ENCODE results near the gene CCL8. TPM values are rescaled to one million over a fixed set of nuclear protein-coding genes. Genes with fewer than 3 reads are reported as not detected.

CCL8 gene
- total and polyA plus RNA-seq, 2 experiments from 2014 or later: not detected

- Histone ChIP-seq H3K9ac (no peak overlapping the region), H3K36me3 (ENCODE audit: low read depth) (no peaks in the 10 kb centered on the region), H3K79me2 (ENCODE audit: insufficient read depth) (no peaks in the 10 kb centered on the region), H3K4me1 (ENCODE audit: insufficient read depth) (no peaks in the 10 kb centered on the region), H3K4me2 (ENCODE audit: unreplicated experiment) (no peak overlapping the region), H3K27me3 (replicated peaks; ENCODE audit: insufficient read depth) (peaks cover 7% of the 10 kb centered on the region; the same call in 1 of the 2 replicates), H3F3A (ENCODE audit: insufficient read depth) (no peaks in the 10 kb centered on the region), H2AFZ (no peak overlapping the region), H3K4me3 (no peak overlapping the region), H4K20me1 (ENCODE audit: insufficient read depth) (no peaks in the 10 kb centered on the region), H3K9me2 (ENCODE audit: insufficient read depth) (no peaks in the 10 kb centered on the region; the same call in 1 of the 2 replicates), H3K9me3 (ENCODE audit: low read depth) (no peaks in the 10 kb centered on the region), H3K27ac (no peak overlapping the region)
- in situ Hi-C loops (cut with MboI): no loop called here
- WGBS, 2 experiments (ENCODE audit: low coverage in 1 of 2, low lambda C conversion rate in 2 of 2, missing lambda C conversion rate in 2 of 2): 0 to 5% methylated on average over 1 of the region's 1 CpG
- no peak for DNase-seq
- TF ChIP-seq EZH2 (IDR thresholded peaks at IDR 0.05; ENCODE audit: insufficient read depth, poor library complexity, severe bottlenecking) (no peak), EZH2phosphoT487 (IDR thresholded peaks at IDR 0.05; ENCODE audit: insufficient read depth, low read depth) (no peak)
Observed at GRCh38 chr17:34337701-34338100, 18.5 kb downstream of the CCL8 start.

- H3K9ac ChIP-seq: no peak overlapping the region
- in situ Hi-C loops (cut with MboI): no loop called here
Observed at GRCh38 chr17:34339138-34339770, 20.0 kb downstream of the CCL8 start.

GRCh38 chr17:34341916-34342315, 22.7 kb downstream of the CCL8 start:
- peaks cover 7% of the 10 kb centered on the region; the same call in 1 of the 2 replicates for H3K27me3 ChIP-seq (replicated peaks; ENCODE audit: insufficient read depth)
- no peak overlapping the region for H3K9ac ChIP-seq
- DNase-seq: no peak
- H3F3A ChIP-seq (ENCODE audit: insufficient read depth): no peaks in the 10 kb centered on the region
- H3K4me1 ChIP-seq (ENCODE audit: insufficient read depth): no peaks in the 10 kb centered on the region
- H3K4me2 ChIP-seq (ENCODE audit: unreplicated experiment): no peak overlapping the region
- no peaks in the 10 kb centered on the region for H3K79me2 ChIP-seq (ENCODE audit: insufficient read depth)
- in situ Hi-C loops (cut with MboI): no loop called here
- H3K36me3 ChIP-seq (ENCODE audit: low read depth): no peaks in the 10 kb centered on the region
- no peak for TF ChIP-seq EZH2 (IDR thresholded peaks at IDR 0.05; ENCODE audit: insufficient read depth, poor library complexity, severe bottlenecking)
- no peak for TF ChIP-seq EZH2phosphoT487 (IDR thresholded peaks at IDR 0.05; ENCODE audit: insufficient read depth, low read depth)
- H3K4me3 ChIP-seq: no peak overlapping the region
- no peak overlapping the region for H2AFZ ChIP-seq
- no peaks in the 10 kb centered on the region; the same call in 1 of the 2 replicates for H3K9me2 ChIP-seq (ENCODE audit: insufficient read depth)
- no peaks in the 10 kb centered on the region for H3K9me3 ChIP-seq (ENCODE audit: low read depth)
- H4K20me1 ChIP-seq (ENCODE audit: insufficient read depth): no peaks in the 10 kb centered on the region
- H3K27ac ChIP-seq: no peak overlapping the region
- 48 to 72% methylated on average over 2 of the region's 2 CpGs for WGBS, 2 experiments (ENCODE audit: low coverage in 1 of 2, low lambda C conversion rate in 2 of 2, missing lambda C conversion rate in 2 of 2)

More at GRCh38 chr17:34339138-34339770, 20.0 kb downstream of the CCL8 start:
- no peak for TF ChIP-seq EZH2 (IDR thresholded peaks at IDR 0.05; ENCODE audit: insufficient read depth, poor library complexity, severe bottlenecking)
- TF ChIP-seq EZH2phosphoT487 (IDR thresholded peaks at IDR 0.05; ENCODE audit: insufficient read depth, low read depth): no peak
- Histone ChIP-seq H3K4me1 (ENCODE audit: insufficient read depth) (no peaks in the 10 kb centered on the region), H3K4me2 (ENCODE audit: unreplicated experiment) (no peak overlapping the region), H3K9me2 (ENCODE audit: insufficient read depth) (no peaks in the 10 kb centered on the region; the same call in 1 of the 2 replicates), H3F3A (ENCODE audit: insufficient read depth) (no peaks in the 10 kb centered on the region), H4K20me1 (ENCODE audit: insufficient read depth) (no peaks in the 10 kb centered on the region), H3K9me3 (ENCODE audit: low read depth) (no peaks in the 10 kb centered on the region), H3K27me3 (replicated peaks; ENCODE audit: insufficient read depth) (peaks cover 7% of the 10 kb centered on the region; the same call in 1 of the 2 replicates), H3K36me3 (ENCODE audit: low read depth) (no peaks in the 10 kb centered on the region), H3K79me2 (ENCODE audit: insufficient read depth) (no peaks in the 10 kb centered on the region), H3K4me3 (no peak overlapping the region), H3K27ac (no peak overlapping the region), H2AFZ (no peak overlapping the region)
- DNase-seq: no peak
- WGBS, 2 experiments (ENCODE audit: low coverage in 1 of 2, low lambda C conversion rate in 2 of 2, missing lambda C conversion rate in 2 of 2): 53 to 60% methylated on average over 3 of the region's 3 CpGs

- no peak for DNase-seq
- no peak overlapping the region for H2AFZ ChIP-seq
- no peaks in the 10 kb centered on the region for H3F3A ChIP-seq (ENCODE audit: insufficient read depth)
- H3K9me2 ChIP-seq (ENCODE audit: insufficient read depth): no peaks in the 10 kb centered on the region
- TF ChIP-seq EZH2phosphoT487 (IDR thresholded peaks at IDR 0.05; ENCODE audit: insufficient read depth, low read depth) (no peak), EZH2 (IDR thresholded peaks at IDR 0.05; ENCODE audit: insufficient read depth, poor library complexity, severe bottlenecking) (no peak)
- no peaks in the 10 kb centered on the region for H3K9me3 ChIP-seq (ENCODE audit: low read depth)
- in situ Hi-C loops (cut with MboI): no loop called here
- no peak overlapping the region for H3K27ac ChIP-seq
- no peak overlapping the region for H3K4me2 ChIP-seq (ENCODE audit: unreplicated experiment)
- no peaks in the 10 kb centered on the region; the same call in 1 of the 2 replicates for H3K27me3 ChIP-seq (replicated peaks; ENCODE audit: insufficient read depth)
- no peaks in the 10 kb centered on the region for H3K79me2 ChIP-seq (ENCODE audit: insufficient read depth)
- 51 to 54% methylated on average over 4 of the region's 4 CpGs for WGBS, 2 experiments (ENCODE audit: low coverage in 1 of 2, low lambda C conversion rate in 2 of 2, missing lambda C conversion rate in 2 of 2)
- H3K36me3 ChIP-seq (ENCODE audit: low read depth): no peaks in the 10 kb centered on the region
- no peak overlapping the region for H3K9ac ChIP-seq
- H4K20me1 ChIP-seq (ENCODE audit: insufficient read depth): no peaks in the 10 kb centered on the region
- no peaks in the 10 kb centered on the region for H3K4me1 ChIP-seq (ENCODE audit: insufficient read depth)
- no peak overlapping the region for H3K4me3 ChIP-seq
Observed at GRCh38 chr17:34347063-34347462, 27.8 kb downstream of the CCL8 start.
